H1 (cell line): ENCODE data around the gene TRAPPC2. TPM values are rescaled to one million over a fixed set of nuclear protein-coding genes. Genes with fewer than 3 reads are reported as not detected.

Experiments used
- POLR2A ChIP-seq, 2 experiments: IDR thresholded peaks; 1 replicate in 1 of 2; 2 replicates in 1 of 2; pipeline ENCODE4 v1.6.1; 2011; ENCODE audit warnings: low read depth in 2 of 2, low read length in 2 of 2, mild to moderate bottlenecking in 2 of 2; ENCODE audit errors: control extremely low read depth in 1 of 2
- TAF7 ChIP-seq: optimal IDR thresholded peaks from 2 replicates; pipeline ENCODE3; 2011; ENCODE audit warnings: low read depth, mild to moderate bottlenecking, inconsistent platforms, low read length, moderate library complexity, borderline replicate concordance
- TEAD4 ChIP-seq: IDR thresholded peaks from 2 replicates; pipeline ENCODE4 v1.6.1; 2012; ENCODE audit warnings: low read depth, low read length, inconsistent platforms, mixed read lengths
- polyA plus RNA-seq, 7 experiments: library from polyadenylated mRNA; depleted of rRNA in 3 of 7; stranded (reverse) in 5 of 7; unstranded in 2 of 7; fragments of >200 nt in 5 of 7; fragments of 200-250 nt in 2 of 7; gene quantifications; 1 replicate in 5 of 7; 2 replicates in 1 of 7; 4 replicates in 1 of 7; pipeline versions ENCODE4 v1.2.1 to v1.2.3, GENCODE V29; 2011 to 2013; ENCODE audit warnings: missing spikeins in 2 of 7, mixed read lengths in 2 of 7
- total RNA-seq: library from RNA; stranded (reverse); fragmentation: NEBNext Ultra II Directional; extraction: Animal tissue kit (Norgen Biotek cat#: 25700); gene quantifications from 2 replicates; pipeline ENCODE4 v1.2.1, GENCODE V29; 2021
- TF ChIP-seq, protein P1 (sequence below): IDR thresholded peaks from 2 replicates; pipeline ENCODE4 v1.6.1; 2011; ENCODE audit warnings: low read length, improper control_type of control experiment

Gene TRAPPC2
- total and polyA plus RNA-seq, 2 of the 8 experiments (the other 6 are each of a cell fraction or from before 2014, with no cell fraction given), result 6.7 to 10.8 TPM

- TF ChIP-seq, protein P1, sequence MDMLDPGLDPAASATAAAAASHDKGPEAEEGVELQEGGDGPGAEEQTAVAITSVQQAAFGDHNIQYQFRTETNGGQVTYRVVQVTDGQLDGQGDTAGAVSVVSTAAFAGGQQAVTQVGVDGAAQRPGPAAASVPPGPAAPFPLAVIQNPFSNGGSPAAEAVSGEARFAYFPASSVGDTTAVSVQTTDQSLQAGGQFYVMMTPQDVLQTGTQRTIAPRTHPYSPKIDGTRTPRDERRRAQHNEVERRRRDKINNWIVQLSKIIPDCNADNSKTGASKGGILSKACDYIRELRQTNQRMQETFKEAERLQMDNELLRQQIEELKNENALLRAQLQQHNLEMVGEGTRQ, result no peak
- TF ChIP-seq TAF7, result no peak
- no peak for TF ChIP-seq POLR2A (IDR thresholded peaks at IDR 0.05; ENCODE audit: control extremely low read depth in 1 of 2, low read depth in 2 of 2, low read length in 2 of 2)
- TF ChIP-seq TEAD4, result no peak
- TF ChIP-seq, all 59 proteins: peak for 0
Observed at GRCh38 chrX:13742397-13743176, 8.2 kb upstream of the TRAPPC2 start (continued).
